Astrocyte (in vitro differentiated cells and primary cell): ENCODE measurements around the gene TTC7B. TPM values are rescaled to one million over a fixed set of nuclear protein-coding genes. Genes with fewer than 3 reads are reported as not detected.

Source experiments
- DNase-seq: peaks from one replicate; pipeline ENCODE4 v3.0.0-alpha.2; 2010; ENCODE audit warnings: low read depth
- FAIRE-seq: peaks from 2 replicates; lab custom pipeline; 2011; peaks lifted over from hg19 to GRCh38; lab: Jason Lieb, UNC
- H2AFZ ChIP-seq: 2 replicates; pipeline ENCODE4 v1.6.0; 2012; ENCODE audit warnings: low read depth, low read length, inconsistent platforms
- H3K27ac ChIP-seq: 2 replicates; pipeline ENCODE4 v1.5.1; 2011; ENCODE audit warnings: low read depth, low read length, inconsistent platforms
- H3K27me3 ChIP-seq: 2 replicates; pipeline ENCODE4 v1.6.0; 2011; ENCODE audit warnings: low read length, inconsistent platforms; ENCODE audit not compliant: insufficient read depth
- H3K36me3 ChIP-seq: 2 replicates; pipeline ENCODE4 v1.5.1; 2011; ENCODE audit warnings: low read length, inconsistent platforms; ENCODE audit not compliant: insufficient read depth
- H3K4me1 ChIP-seq: 2 replicates; pipeline ENCODE4 v1.5.1; 2011; ENCODE audit warnings: low read length, inconsistent platforms; ENCODE audit not compliant: insufficient read depth
- H3K4me2 ChIP-seq: 2 replicates; pipeline ENCODE4 v1.6.0; 2012; ENCODE audit warnings: low read length, inconsistent platforms
- H3K4me3 ChIP-seq: 2 replicates; pipeline ENCODE4 v1.5.1; 2011; ENCODE audit warnings: low read depth, mild to moderate bottlenecking, low read length, inconsistent platforms; ENCODE audit not compliant: insufficient read depth
- H3K79me2 ChIP-seq: 2 replicates; pipeline ENCODE4 v1.6.0; 2012; ENCODE audit warnings: mild to moderate bottlenecking, low read length, inconsistent platforms; ENCODE audit not compliant: insufficient read depth
- H3K9ac ChIP-seq: 2 replicates; pipeline ENCODE4 v1.6.0; 2012; ENCODE audit warnings: mild to moderate bottlenecking, low read length, inconsistent platforms
- H3K9me3 ChIP-seq: 2 replicates; pipeline ENCODE4 v1.5.1; 2012; ENCODE audit warnings: low read depth, mild to moderate bottlenecking, low read length, inconsistent platforms; ENCODE audit not compliant: insufficient read depth
- H4K20me1 ChIP-seq: 2 replicates; pipeline ENCODE4 v1.6.0; 2012; ENCODE audit warnings: low read length, inconsistent platforms; ENCODE audit not compliant: insufficient read depth
- H3K27ac Mint-ChIP-seq: one replicate; pipeline ENCODE4 v1.8.0; 2021; ENCODE audit warnings: mild to moderate bottlenecking, mixed read lengths; ENCODE audit not compliant: unreplicated experiment
- H3K27me3 Mint-ChIP-seq: one replicate; pipeline ENCODE4 v1.8.0; 2021; ENCODE audit warnings: low read depth, mixed read lengths; ENCODE audit not compliant: unreplicated experiment
- H3K36me3 Mint-ChIP-seq: one replicate; pipeline ENCODE4 v1.8.0; 2021; ENCODE audit warnings: low read depth, mixed read lengths; ENCODE audit not compliant: unreplicated experiment
- H3K4me1 Mint-ChIP-seq: one replicate; pipeline ENCODE4 v1.8.0; 2021; ENCODE audit warnings: low read depth, mixed read lengths; ENCODE audit not compliant: unreplicated experiment
- H3K4me3 Mint-ChIP-seq: one replicate; pipeline ENCODE4 v1.8.0; 2021; ENCODE audit warnings: mild to moderate bottlenecking, moderate library complexity, mixed read lengths; ENCODE audit not compliant: unreplicated experiment
- H3K9me3 Mint-ChIP-seq: one replicate; pipeline ENCODE4 v1.8.0; 2021; ENCODE audit warnings: mild to moderate bottlenecking, mixed read lengths; ENCODE audit not compliant: unreplicated experiment
- CTCF ChIP-seq: IDR thresholded peaks from 2 replicates; pipeline ENCODE4 v1.5.1; 2011; ENCODE audit warnings: low read depth, mild to moderate bottlenecking, inconsistent platforms, low read length, moderate library complexity; ENCODE audit not compliant: insufficient read depth
- EZH2 ChIP-seq: IDR thresholded peaks from 2 replicates; pipeline ENCODE4 v1.6.1; 2012; ENCODE audit warnings: mild to moderate bottlenecking, low read length, inconsistent platforms; ENCODE audit not compliant: insufficient read depth
- total RNA-seq: library from RNA; stranded (reverse); gene quantifications from 2 replicates; pipeline ENCODE4 v1.2.1, GENCODE V29; 2021

The TTC7B gene
- total RNA-seq, 1 donor from 2014 or later, result 42.1 TPM

GRCh38 chr14:90491911-90492531 is 324.2 kb downstream of the TTC7B start:
- TF ChIP-seq EZH2, result no peak
- TF ChIP-seq CTCF, result no peak
- Histone ChIP-seq H3K9ac (no peak overlapping the region), H3K79me2 (no peaks in the 10 kb centered on the region), H3K27ac (no peak overlapping the region), H4K20me1 (peaks cover 3% of the 10 kb centered on the region), H3K4me3 (no peak overlapping the region), H2AFZ (peak overlapping the region; percentile 30), H3K27me3 (no peaks in the 10 kb centered on the region), H3K36me3 (no peaks in the 10 kb centered on the region), H3K4me1 (peaks cover 15% of the 10 kb centered on the region), H3K9me3 (no peaks in the 10 kb centered on the region), H3K4me2 (peak overlapping the region; percentile 74)
- peaks cover 12% of the 10 kb centered on the region for H3K4me1 Mint-ChIP-seq
- H3K9me3 Mint-ChIP-seq, result peaks cover 6% of the 10 kb centered on the region
- no peaks in the 10 kb centered on the region for H3K36me3 Mint-ChIP-seq
- DNase-seq (peak; percentile 20), FAIRE-seq (no peak)
- peaks cover 18% of the 10 kb centered on the region for H3K27me3 Mint-ChIP-seq
- H3K27ac Mint-ChIP-seq, result no peak overlapping the region
- no peak overlapping the region for H3K4me3 Mint-ChIP-seq

GRCh38 chr14:90491221-90491885 is 324.9 kb downstream of the TTC7B start:
- no peaks in the 10 kb centered on the region for H3K79me2 ChIP-seq
- Mint-ChIP-seq H3K4me1 (peaks cover 12% of the 10 kb centered on the region), H3K9me3 (peaks cover 5% of the 10 kb centered on the region), H3K4me3 (no peak overlapping the region), H3K36me3 (no peaks in the 10 kb centered on the region), H3K27me3 (peaks cover 18% of the 10 kb centered on the region), H3K27ac (no peak overlapping the region)
- peaks cover 3% of the 10 kb centered on the region for H4K20me1 ChIP-seq
- no peaks in the 10 kb centered on the region for H3K36me3 ChIP-seq
- no peaks in the 10 kb centered on the region for H3K27me3 ChIP-seq
- peaks cover 15% of the 10 kb centered on the region for H3K4me1 ChIP-seq
- H3K9ac ChIP-seq, result no peak overlapping the region
- FAIRE-seq (no peak), DNase-seq (peak; percentile 78)
- no peaks in the 10 kb centered on the region for H3K9me3 ChIP-seq
- H2AFZ ChIP-seq, result peak overlapping the region; percentile 30
- no peak overlapping the region for H3K4me3 ChIP-seq
- TF ChIP-seq CTCF, result no peak
- no peak for TF ChIP-seq EZH2
- H3K4me2 ChIP-seq, result peak overlapping the region; percentile 74
- no peak overlapping the region for H3K27ac ChIP-seq

- Mint-ChIP-seq H3K9me3 (peaks cover 5% of the 10 kb centered on the region), H3K36me3 (no peaks in the 10 kb centered on the region), H3K4me1 (peaks cover 12% of the 10 kb centered on the region), H3K4me3 (no peak overlapping the region), H3K27me3 (peaks cover 25% of the 10 kb centered on the region), H3K27ac (no peak overlapping the region)
- DNase-seq, result no peak
- no peak overlapping the region for H3K27ac ChIP-seq
- no peak for FAIRE-seq
- H3K79me2 ChIP-seq, result no peaks in the 10 kb centered on the region
- H4K20me1 ChIP-seq, result peaks cover 3% of the 10 kb centered on the region
- H3K9me3 ChIP-seq, result no peaks in the 10 kb centered on the region
- no peak overlapping the region for H3K9ac ChIP-seq
- H3K4me1 ChIP-seq, result peaks cover 15% of the 10 kb centered on the region
- TF ChIP-seq CTCF (no peak), EZH2 (no peak)
- H3K27me3 ChIP-seq, result no peaks in the 10 kb centered on the region
- H3K36me3 ChIP-seq, result no peaks in the 10 kb centered on the region
- H3K4me3 ChIP-seq, result no peak overlapping the region
- H3K4me2 ChIP-seq, result no peak overlapping the region
- H2AFZ ChIP-seq, result no peak overlapping the region
These were observed 325.5 kb downstream of the TTC7B start for GRCh38 chr14:90490720-90491050.
